OCI-LY7 (cell line): ENCODE data around the gene EP400. TPM values are rescaled to one million over a fixed set of nuclear protein-coding genes. Genes with fewer than 3 reads are reported as not detected.
A peak's percentile ranks its signal among the peaks of the same experiment; 100 is the strongest.
"Not testable (repeated sequence)": the region's sequence is repeated elsewhere in the genome, so short reads cannot be mapped to it uniquely, and the experiment has no call there.

Experiments
- BruUV-seq: library from RNA; stranded (reverse); fragments of 400-500 nt; replicated peaks from 2 replicates; lab custom pipeline; 2021; lab: Mats Ljungman, UMichigan
- CTCF ChIA-PET: fragments of 300-600 bp; sonication (Branson Sonifier 250); formaldehyde crosslinking; loops from one replicate; lab custom pipeline; 2022; ENCODE audit warnings: antibody characterized with exemption; ENCODE audit not compliant: unreplicated experiment; lab: Charles Lee
- POLR2A ChIA-PET: fragments of 300-600 bp; sonication (Branson Sonifier 250); formaldehyde crosslinking; loops from one replicate; lab custom pipeline; 2022; ENCODE audit warnings: antibody characterized with exemption; lab: Charles Lee
- DNase-seq: peaks from one replicate; pipeline ENCODE4 v3.0.0-alpha.2; 2015; ENCODE audit warnings: low spot score
- H2AFZ ChIP-seq: fragments of 200-600 bp; sonication (generic), shearing (Covaris generic); 2 replicates; pipeline ENCODE4 v1.6.1; 2014; ENCODE audit warnings: mild to moderate bottlenecking, antibody characterized with exemption, low read length, moderate library complexity
- H3K27ac ChIP-seq: fragments of 200-600 bp; sonication (generic); 2 replicates; pipeline ENCODE4 v1.5.1; 2014; ENCODE audit warnings: mixed run types, low read depth, mild to moderate bottlenecking, moderate library complexity, low read length, inconsistent platforms; ENCODE audit not compliant: poor library complexity, severe bottlenecking
- H3K36me3 ChIP-seq: fragments of 200-600 bp; sonication (generic); 2 replicates; pipeline ENCODE4 v1.6.1; 2014; ENCODE audit warnings: mild to moderate bottlenecking, antibody characterized with exemption, low read length, moderate library complexity, mixed read lengths; ENCODE audit not compliant: insufficient read depth
- H3K4me1 ChIP-seq: fragments of 200-600 bp; sonication (generic); 2 replicates; pipeline ENCODE4 v1.5.1; 2014; ENCODE audit warnings: mild to moderate bottlenecking, low read length; ENCODE audit not compliant: insufficient read depth, poor library complexity, severe bottlenecking
- H3K4me2 ChIP-seq: fragments of 200-600 bp; sonication (generic); 2 replicates; pipeline ENCODE4 v1.6.1; 2014; ENCODE audit warnings: mild to moderate bottlenecking, low read length
- H3K4me3 ChIP-seq: fragments of 200-600 bp; sonication (generic); 2 replicates; pipeline ENCODE4 v1.5.1; 2014; ENCODE audit warnings: mild to moderate bottlenecking, low read depth, low read length; ENCODE audit not compliant: poor library complexity, severe bottlenecking
- H3K79me2 ChIP-seq: fragments of 200-600 bp; sonication (generic); 2 replicates; pipeline ENCODE4 v1.6.1; 2016; ENCODE audit warnings: low read depth, mild to moderate bottlenecking, low read length, moderate library complexity, mixed read lengths; ENCODE audit not compliant: insufficient read depth
- H3K9me2 ChIP-seq: fragments of 200-600 bp; sonication (generic); 2 replicates; pipeline ENCODE4 v1.6.1; 2016; ENCODE audit warnings: mild to moderate bottlenecking, low read length, mixed read lengths; ENCODE audit not compliant: insufficient read depth
- H3K9me3 ChIP-seq: fragments of 200-600 bp; sonication (generic); 2 replicates; pipeline ENCODE4 v1.6.1; 2014; ENCODE audit warnings: mild to moderate bottlenecking, mixed run types, low read length, mixed read lengths
- H4K20me1 ChIP-seq: fragments of 200-600 bp; sonication (generic); 2 replicates; pipeline ENCODE4 v1.6.1; 2014; ENCODE audit warnings: mild to moderate bottlenecking, antibody characterized with exemption, low read length, moderate library complexity, mixed read lengths; ENCODE audit not compliant: insufficient read depth
- EZH2phosphoT487 ChIP-seq: fragments of 200-600 bp; sonication (generic); IDR thresholded peaks from 2 replicates; pipeline ENCODE4 v1.6.1; 2018; ENCODE audit warnings: low read depth, borderline replicate concordance, mild to moderate bottlenecking, mixed run types, antibody characterized with exemption, low read length, moderate library complexity, mixed read lengths
- intact Hi-C: fragments of 100-400 bp; cut with micrococcal nuclease; formaldehyde crosslinking; loops from one replicate; pipeline ENCODE4 v1.10.0; 2022; ENCODE audit not compliant: unreplicated experiment
- total RNA-seq, 2 experiments: library from RNA; depleted of rRNA in 1 of 2; stranded (reverse); fragments of >200 nt in 1 of 2; shearing (Covaris generic) in 1 of 2; gene quantifications; 2 replicates each; pipeline ENCODE4 v1.2.3, GENCODE V29; 2014 to 2022
- TF ChIP-seq, protein P1 (sequence below): fragments of 200-600 bp; sonication (generic); conservative IDR thresholded peaks from 2 replicates; pipeline ENCODE4 v1.5.1; 2014; ENCODE audit warnings: mild to moderate bottlenecking, antibody characterized with exemption, low read length, moderate library complexity, mixed read lengths

Gene EP400
- total RNA-seq, 2 experiments from 2014 or later: 20.7 to 56.2 TPM

DNA sequence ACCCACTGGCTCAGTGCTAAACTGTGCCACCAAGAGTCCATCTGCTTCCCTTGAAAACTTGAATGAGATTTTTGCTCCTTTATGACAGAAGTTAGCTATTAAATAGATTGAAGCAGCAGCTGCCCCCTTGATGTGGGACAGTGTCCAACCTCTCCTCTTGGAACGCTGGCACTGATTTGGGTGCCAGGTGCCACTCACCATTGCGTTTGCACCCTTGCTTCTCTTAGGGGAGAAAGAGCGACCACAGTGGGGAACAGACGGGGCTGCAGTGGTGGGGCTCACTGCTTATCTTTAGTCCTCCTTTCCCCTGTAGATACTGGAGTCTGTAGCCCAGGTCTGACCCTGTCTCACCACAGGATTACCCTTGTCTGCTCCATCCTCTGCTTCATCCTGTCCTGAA lies 9.4 kb downstream of the EP400 start:
- TF ChIP-seq EZH2phosphoT487: no peak
- TF ChIP-seq, protein P1, sequence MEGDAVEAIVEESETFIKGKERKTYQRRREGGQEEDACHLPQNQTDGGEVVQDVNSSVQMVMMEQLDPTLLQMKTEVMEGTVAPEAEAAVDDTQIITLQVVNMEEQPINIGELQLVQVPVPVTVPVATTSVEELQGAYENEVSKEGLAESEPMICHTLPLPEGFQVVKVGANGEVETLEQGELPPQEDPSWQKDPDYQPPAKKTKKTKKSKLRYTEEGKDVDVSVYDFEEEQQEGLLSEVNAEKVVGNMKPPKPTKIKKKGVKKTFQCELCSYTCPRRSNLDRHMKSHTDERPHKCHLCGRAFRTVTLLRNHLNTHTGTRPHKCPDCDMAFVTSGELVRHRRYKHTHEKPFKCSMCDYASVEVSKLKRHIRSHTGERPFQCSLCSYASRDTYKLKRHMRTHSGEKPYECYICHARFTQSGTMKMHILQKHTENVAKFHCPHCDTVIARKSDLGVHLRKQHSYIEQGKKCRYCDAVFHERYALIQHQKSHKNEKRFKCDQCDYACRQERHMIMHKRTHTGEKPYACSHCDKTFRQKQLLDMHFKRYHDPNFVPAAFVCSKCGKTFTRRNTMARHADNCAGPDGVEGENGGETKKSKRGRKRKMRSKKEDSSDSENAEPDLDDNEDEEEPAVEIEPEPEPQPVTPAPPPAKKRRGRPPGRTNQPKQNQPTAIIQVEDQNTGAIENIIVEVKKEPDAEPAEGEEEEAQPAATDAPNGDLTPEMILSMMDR: no peak
- no peak for DNase-seq
- intact Hi-C loops: no loop called here
- Histone ChIP-seq H3K9me3 (no peaks in the 10 kb centered on the region), H3K4me1 (no peaks in the 10 kb centered on the region), H2AFZ (no peak overlapping the region), H3K27ac (no peak overlapping the region), H3K4me2 (no peak overlapping the region), H3K79me2 (peaks cover 73% of the 10 kb centered on the region), H3K36me3 (peaks cover 32% of the 10 kb centered on the region; the same call in 1 of the 2 replicates), H3K4me3 (no peak overlapping the region), H3K9me2 (no peaks in the 10 kb centered on the region), H4K20me1 (peaks cover 20% of the 10 kb centered on the region)
- CTCF ChIA-PET: no interaction called here
- BruUV-seq: no TSS peak
- POLR2A ChIA-PET: no interaction called here

DNA sequence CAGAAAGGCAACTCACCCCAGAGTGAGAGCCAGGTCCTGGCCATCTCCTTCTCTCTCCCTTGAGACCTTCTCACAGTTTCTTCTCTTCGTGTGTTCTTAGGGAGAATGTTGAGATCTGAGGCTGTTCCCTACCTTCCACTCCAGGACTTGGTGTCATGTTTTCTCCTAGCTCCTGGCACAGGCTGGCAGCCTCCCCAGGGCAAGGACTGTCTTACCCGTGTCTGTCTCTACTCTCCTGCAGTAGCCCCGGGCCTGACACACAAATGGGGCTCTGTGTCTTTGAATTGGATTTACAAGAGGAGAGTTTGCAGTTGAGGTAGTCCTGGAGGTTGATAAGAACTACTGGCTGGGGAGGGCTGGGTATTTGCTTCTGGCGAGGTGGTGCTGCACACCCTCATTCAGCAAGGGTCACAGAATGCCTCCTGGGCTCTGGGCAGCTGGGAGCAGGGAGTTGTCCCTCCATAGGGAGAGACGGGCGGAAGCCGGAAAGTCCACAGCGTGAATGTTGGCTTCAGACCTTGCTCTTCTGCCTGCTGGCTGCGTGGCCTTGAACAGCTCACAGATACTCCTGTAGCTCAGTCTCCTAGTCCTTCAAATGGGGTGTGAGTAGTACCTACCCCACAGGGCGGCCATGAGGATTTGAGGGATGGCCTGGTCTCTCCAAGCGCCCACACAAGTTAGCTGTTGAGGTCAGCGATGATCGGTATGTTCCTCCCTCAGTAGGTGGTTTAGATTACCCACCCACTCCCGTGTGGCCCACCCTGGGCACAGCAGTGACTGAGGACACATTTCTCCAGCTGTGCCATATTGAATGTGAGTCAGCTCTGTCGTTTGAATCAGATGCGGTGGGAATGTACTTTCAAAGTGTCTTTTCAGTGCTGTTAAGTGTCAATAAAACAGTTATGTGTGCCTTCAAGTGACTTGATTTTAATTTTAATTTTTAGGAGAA lies 10.2 kb downstream of the EP400 start:
- Histone ChIP-seq H3K4me3 (no peak overlapping the region), H3K27ac (no peak overlapping the region), H3K36me3 (peaks cover 34% of the 10 kb centered on the region; the same call in 1 of the 2 replicates), H3K79me2 (peaks cover 73% of the 10 kb centered on the region), H4K20me1 (peaks cover 20% of the 10 kb centered on the region), H3K9me3 (no peaks in the 10 kb centered on the region), H3K4me1 (no peaks in the 10 kb centered on the region), H3K9me2 (no peaks in the 10 kb centered on the region), H3K4me2 (no peak overlapping the region), H2AFZ (no peak overlapping the region)
- CTCF ChIA-PET: no interaction called here
- intact Hi-C loops: no loop called here
- DNase-seq: no peak
- POLR2A ChIA-PET: interaction anchor here (0.8 kb wide), 1 partner anchor 9 kb away, joined by 4 read pairs; no protein-coding TSS in a partner anchor
- no TSS peak for BruUV-seq
- no peak for TF ChIP-seq EZH2phosphoT487
- TF ChIP-seq, protein P1: no peak

DNA sequence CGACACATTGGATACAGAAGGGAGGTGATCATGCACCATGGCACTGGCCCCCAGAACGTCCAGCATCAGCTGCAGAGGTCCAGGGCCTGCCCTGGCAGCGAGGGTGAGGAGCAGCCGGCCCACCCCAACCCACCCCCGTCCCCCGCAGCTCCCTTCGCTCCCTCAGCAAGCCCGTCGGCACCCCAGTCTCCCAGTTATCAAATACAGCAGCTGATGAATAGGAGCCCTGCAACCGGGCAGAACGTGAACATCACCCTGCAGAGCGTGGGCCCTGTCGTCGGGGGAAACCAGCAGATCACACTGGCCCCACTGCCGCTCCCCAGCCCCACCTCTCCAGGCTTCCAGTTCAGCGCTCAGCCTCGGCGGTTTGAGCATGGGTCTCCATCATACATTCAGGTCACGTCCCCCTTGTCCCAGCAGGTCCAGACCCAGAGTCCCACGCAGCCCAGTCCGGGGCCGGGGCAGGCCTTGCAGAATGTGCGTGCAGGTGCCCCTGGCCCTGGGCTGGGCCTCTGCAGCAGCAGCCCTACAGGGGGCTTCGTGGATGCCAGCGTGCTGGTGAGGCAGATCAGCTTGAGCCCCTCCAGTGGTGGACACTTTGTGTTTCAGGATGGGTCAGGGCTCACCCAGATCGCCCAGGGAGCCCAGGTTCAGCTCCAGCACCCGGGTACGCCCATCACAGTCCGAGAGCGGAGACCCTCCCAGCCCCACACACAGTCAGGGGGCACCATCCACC lies 11.0 kb downstream of the EP400 start:
- peaks cover 75% of the 10 kb centered on the region for H3K79me2 ChIP-seq
- H3K4me3 ChIP-seq, DNase-seq, intact Hi-C loops, H3K4me2 ChIP-seq, CTCF ChIA-PET, H2AFZ ChIP-seq, BruUV-seq, H3K9me3 ChIP-seq, H3K4me1 ChIP-seq, H3K27ac ChIP-seq, POLR2A ChIA-PET, H3K9me2 ChIP-seq: not testable (repeated sequence)
- peaks cover 20% of the 10 kb centered on the region for H4K20me1 ChIP-seq
- peaks cover 43% of the 10 kb centered on the region for H3K36me3 ChIP-seq

DNA sequence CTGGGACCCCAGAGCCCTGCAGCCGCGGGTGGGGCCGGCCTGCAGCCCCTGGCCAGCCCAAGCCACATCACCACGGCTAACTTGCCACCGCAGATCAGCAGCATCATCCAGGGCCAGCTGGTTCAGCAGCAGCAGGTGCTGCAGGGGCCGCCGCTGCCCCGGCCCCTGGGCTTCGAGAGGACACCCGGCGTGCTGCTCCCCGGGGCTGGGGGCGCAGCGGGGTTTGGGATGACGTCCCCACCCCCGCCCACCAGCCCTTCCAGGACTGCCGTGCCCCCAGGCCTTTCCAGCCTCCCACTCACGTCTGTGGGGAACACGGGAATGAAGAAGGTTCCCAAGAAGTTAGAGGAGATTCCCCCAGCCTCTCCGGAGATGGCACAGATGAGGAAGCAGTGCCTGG lies 11.6 kb downstream of the EP400 start:
- TSS peak; percentile 43 for BruUV-seq
- intact Hi-C loops, H3K4me2 ChIP-seq, H2AFZ ChIP-seq, H3K9me3 ChIP-seq, DNase-seq, H3K4me3 ChIP-seq, H3K27ac ChIP-seq, H3K9me2 ChIP-seq, H3K4me1 ChIP-seq, POLR2A ChIA-PET, CTCF ChIA-PET: not testable (repeated sequence)
- peaks cover 20% of the 10 kb centered on the region for H4K20me1 ChIP-seq
- H3K79me2 ChIP-seq: peaks cover 75% of the 10 kb centered on the region
- peaks cover 48% of the 10 kb centered on the region for H3K36me3 ChIP-seq
